Ectodermal cell (in vitro differentiated cells): ENCODE data around the gene SLC29A3.
"Not testable (repeated sequence)": the region's sequence is repeated elsewhere in the genome, so short reads cannot be mapped to it uniquely, and the experiment has no call there.

ENCODE experiments used
- H3K27ac ChIP-seq: 2 replicates; pipeline ENCODE4 v1.7.0; 2013; ENCODE audit warnings: mild to moderate bottlenecking, low read depth, low read length; ENCODE audit not compliant: insufficient read depth, poor library complexity, severe bottlenecking
- H3K27me3 ChIP-seq: 2 replicates; pipeline ENCODE4 v1.7.0; 2013; ENCODE audit warnings: mild to moderate bottlenecking, low read length; ENCODE audit not compliant: insufficient read depth, control insufficient read depth, poor library complexity, severe bottlenecking
- H3K36me3 ChIP-seq: one replicate; pipeline ENCODE4 v1.7.0; 2013; ENCODE audit warnings: low read length; ENCODE audit not compliant: control insufficient read depth, insufficient read depth
- H3K4me1 ChIP-seq: one replicate; pipeline ENCODE4 v1.7.0; 2013; ENCODE audit warnings: low read length; ENCODE audit not compliant: control insufficient read depth, insufficient read depth
- H3K4me3 ChIP-seq: 2 replicates; pipeline ENCODE4 v1.7.0; 2013; ENCODE audit warnings: low read depth, low read length, control low read depth; ENCODE audit not compliant: insufficient read depth
- H3K9me3 ChIP-seq: 2 replicates; pipeline ENCODE4 v1.7.0; 2013; ENCODE audit warnings: mild to moderate bottlenecking, low read length, moderate library complexity; ENCODE audit not compliant: control insufficient read depth
- WGBS, 2 experiments: methylation state at CpG; one replicate each; pipeline ENCODE4 v1.1.7; 2013; ENCODE audit warnings: missing lambda C conversion rate in 2 of 2; 5-methylcytosine and 5-hydroxymethylcytosine counted together

Gene SLC29A3

DNA sequence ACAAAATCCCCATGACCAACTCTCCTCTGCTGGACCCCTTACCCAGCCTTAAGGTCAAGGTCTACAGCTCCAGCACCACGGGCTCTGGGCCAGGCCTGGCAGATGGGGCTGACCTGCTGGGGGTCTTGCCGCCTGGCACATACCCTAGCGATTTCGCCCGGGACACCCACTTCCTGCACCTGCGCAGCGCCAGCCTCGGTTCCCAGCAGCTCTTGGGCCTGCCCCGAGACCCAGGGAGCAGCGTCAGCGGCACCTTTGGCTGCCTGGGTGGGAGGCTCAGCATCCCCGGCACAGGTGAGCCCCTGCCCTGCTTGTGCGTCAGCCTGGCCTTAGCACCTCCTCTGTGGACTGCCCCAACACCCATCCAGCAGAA is 27.5 kb upstream of the SLC29A3 start:
- WGBS, 2 experiments = 93 to 95% methylated on average over 13 of the region's 13 CpGs
- H3K9me3 ChIP-seq = no peaks in the 10 kb centered on the region
- no peak overlapping the region for H3K27ac ChIP-seq
- H3K4me1 ChIP-seq = no peaks in the 10 kb centered on the region
- no peak overlapping the region for H3K4me3 ChIP-seq
- H3K36me3 ChIP-seq = no peaks in the 10 kb centered on the region
- H3K27me3 ChIP-seq = no peaks in the 10 kb centered on the region

DNA sequence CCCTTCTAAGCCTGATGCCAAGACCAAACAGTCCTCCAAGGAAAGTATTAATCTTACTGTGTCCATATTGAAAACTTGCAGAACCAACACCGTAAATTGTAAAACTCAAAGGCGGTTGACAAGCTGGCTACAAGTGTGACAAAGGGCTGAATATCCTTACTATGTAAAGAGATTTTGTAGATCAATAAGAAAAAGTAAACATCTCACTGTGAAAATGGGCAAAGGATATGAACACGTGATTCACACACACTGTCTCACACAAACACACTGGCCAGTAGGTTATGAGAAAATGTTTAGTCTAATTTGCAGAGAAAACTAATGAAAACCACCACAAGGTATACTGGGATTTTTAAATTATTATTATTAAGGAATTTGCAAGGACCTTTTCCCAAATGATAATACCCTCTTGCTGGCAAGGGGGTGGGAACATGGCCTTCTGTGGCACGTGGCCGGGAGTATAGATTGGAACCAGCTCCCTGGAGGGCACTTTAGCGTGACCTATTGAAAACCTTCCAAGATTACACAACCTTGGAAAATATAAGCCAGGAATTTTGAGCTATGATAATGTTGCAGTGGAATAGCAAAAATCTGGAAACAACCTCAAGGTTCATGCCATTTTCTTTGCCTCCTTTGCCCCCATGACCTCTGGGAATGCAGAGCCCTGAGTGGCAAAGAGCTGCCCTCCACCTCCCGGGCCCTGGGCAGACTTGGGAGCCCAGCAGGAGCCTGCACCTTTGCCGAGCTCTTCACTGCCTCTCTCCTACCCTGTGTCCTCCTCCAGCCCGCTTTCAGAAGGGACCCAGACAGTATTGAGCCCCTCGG is 26.2 kb upstream of the SLC29A3 start:
- no peak overlapping the region for H3K4me3 ChIP-seq
- WGBS, 2 experiments = 93 to 94% methylated on average over 9 of the region's 10 CpGs
- H3K27me3 ChIP-seq = no peaks in the 10 kb centered on the region
- no peaks in the 10 kb centered on the region for H3K4me1 ChIP-seq
- H3K36me3 ChIP-seq = no peaks in the 10 kb centered on the region
- no peak overlapping the region for H3K27ac ChIP-seq
- H3K9me3 ChIP-seq = no peaks in the 10 kb centered on the region

DNA sequence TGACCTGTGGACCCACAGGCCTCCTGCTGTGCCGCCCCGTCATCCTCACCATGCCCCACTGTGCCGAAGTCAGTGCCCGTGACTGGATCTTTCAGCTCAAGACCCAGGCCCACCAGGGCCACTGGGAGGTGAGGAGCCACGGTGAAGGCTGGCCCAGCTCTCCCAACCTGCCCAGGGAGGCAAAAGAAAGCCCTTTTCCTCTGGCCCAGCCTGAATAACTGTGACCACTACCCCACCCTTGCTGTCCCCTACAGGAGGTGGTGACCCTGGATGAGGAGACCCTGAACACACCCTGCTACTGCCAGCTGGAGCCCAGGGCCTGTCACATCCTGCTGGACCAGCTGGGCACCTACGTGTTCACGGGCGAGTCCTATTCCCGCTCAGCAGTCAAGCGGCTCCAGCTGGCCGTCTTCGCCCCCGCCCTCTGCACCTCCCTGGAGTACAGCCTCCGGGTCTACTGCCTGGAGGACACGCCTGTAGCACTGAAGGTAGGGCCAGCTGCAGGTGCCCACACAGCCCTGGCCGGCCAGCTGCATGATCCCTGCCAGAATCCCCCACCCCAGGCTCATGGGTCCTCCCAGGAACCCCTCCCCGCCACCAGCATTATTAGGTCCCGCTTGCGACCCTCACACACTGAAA is 25.5 kb upstream of the SLC29A3 start:
- WGBS, 2 experiments = 95% methylated on average over 19 of the region's 19 CpGs
- no peaks in the 10 kb centered on the region for H3K4me1 ChIP-seq
- H3K9me3 ChIP-seq = no peaks in the 10 kb centered on the region
- no peaks in the 10 kb centered on the region for H3K36me3 ChIP-seq
- H3K27ac ChIP-seq = no peak overlapping the region
- H3K27me3 ChIP-seq = no peaks in the 10 kb centered on the region
- no peak overlapping the region for H3K4me3 ChIP-seq

DNA sequence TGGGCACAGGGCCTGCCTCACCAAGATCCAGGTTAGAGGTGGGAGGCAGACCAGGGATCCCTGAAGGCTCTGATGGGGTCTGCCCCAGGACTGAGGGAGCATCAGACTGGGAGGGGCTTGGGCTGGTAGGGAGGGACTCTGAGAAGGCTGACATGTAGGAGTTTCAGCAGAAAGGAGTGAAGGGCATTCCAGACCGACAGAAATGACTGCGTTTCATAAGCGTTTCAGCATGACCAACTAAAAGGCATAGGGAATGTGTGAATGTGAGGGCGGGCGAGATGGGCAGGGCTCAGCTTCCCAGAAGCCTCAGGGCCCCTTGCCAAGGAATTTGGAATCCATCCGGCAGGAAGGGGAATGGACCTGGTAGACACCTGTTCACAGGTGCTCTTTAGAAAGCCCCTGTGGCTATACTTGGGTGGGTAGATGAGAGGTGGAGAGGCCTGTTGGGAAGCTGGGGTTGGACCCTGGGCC is 24.9 kb upstream of the SLC29A3 start:
- H3K9me3 ChIP-seq = no peaks in the 10 kb centered on the region
- H3K4me3 ChIP-seq = no peak overlapping the region
- 92 to 96% methylated on average over 6 of the region's 6 CpGs for WGBS, 2 experiments
- no peaks in the 10 kb centered on the region for H3K36me3 ChIP-seq
- H3K27ac ChIP-seq = no peak overlapping the region
- H3K4me1 ChIP-seq = no peaks in the 10 kb centered on the region
- no peaks in the 10 kb centered on the region for H3K27me3 ChIP-seq

DNA sequence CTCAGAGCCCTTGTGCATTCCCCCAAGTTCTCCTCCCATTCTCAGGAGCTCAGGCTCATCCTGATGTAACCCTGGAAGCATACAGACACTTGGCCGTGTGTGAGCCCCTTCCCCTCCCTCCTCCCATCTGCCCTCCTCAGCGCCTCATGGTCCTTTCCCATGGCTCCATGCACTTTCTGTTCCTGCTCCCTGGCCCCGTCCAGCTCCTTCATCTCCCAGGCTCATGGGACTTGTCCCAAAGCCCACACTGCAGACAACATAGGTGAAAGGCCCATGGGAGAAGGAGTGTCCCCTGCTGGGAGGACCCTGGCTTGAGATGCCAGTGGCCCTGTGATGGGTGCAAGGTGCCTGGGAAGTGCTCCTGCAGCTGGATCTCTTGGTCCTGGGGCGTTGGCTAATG is 24.2 kb upstream of the SLC29A3 start:
- WGBS, 2 experiments = 89% methylated on average over 4 of the region's 4 CpGs
- Histone ChIP-seq H3K9me3 (no peaks in the 10 kb centered on the region), H3K4me1 (no peaks in the 10 kb centered on the region), H3K27me3 (no peaks in the 10 kb centered on the region), H3K4me3 (no peak overlapping the region), H3K36me3 (no peaks in the 10 kb centered on the region), H3K27ac (no peak overlapping the region)

DNA sequence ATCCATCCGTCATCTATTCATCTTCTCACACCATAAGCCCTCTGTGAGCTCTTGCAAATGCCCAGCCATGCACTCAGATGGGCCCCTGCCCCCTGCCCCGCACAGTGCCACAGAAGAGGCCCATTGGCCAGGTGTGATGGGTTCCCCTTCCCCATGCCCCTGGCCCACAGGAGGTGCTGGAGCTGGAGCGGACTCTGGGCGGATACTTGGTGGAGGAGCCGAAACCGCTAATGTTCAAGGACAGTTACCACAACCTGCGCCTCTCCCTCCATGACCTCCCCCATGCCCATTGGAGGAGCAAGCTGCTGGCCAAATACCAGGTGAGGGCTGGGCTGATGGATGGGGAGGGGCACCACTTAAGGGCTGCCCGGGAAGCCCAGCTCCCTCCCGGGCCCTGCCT is 23.4 kb upstream of the SLC29A3 start:
- H3K27ac ChIP-seq = no peak overlapping the region
- no peak overlapping the region for H3K4me3 ChIP-seq
- no peaks in the 10 kb centered on the region for H3K36me3 ChIP-seq
- H3K27me3 ChIP-seq = no peaks in the 10 kb centered on the region
- WGBS, 2 experiments = 88 to 94% methylated on average over 9 of the region's 9 CpGs
- no peaks in the 10 kb centered on the region for H3K9me3 ChIP-seq
- H3K4me1 ChIP-seq = no peaks in the 10 kb centered on the region

DNA sequence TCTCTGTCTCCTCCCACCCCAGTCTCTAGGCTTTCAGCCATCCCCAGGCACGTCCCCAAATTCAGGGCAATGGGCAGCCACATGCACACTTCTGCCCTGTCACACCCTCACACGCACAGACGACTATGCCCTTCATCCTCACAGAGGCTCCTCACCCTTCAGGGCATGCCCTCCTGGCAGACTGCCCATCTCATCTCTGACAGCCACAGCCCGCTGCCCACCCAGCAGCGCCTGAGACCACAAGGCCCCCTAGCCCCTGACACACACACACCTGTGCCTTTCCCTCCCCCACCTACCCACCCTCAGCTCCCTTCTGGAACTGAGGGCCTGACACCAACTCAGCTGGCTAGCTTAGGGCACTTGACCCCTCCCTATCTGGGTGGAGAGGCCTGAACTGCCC is 23.0 kb upstream of the SLC29A3 start:
- Histone ChIP-seq H3K27me3 (no peaks in the 10 kb centered on the region), H3K4me1 (no peaks in the 10 kb centered on the region), H3K4me3 (no peak overlapping the region), H3K27ac (no peak overlapping the region), H3K9me3 (no peaks in the 10 kb centered on the region), H3K36me3 (no peaks in the 10 kb centered on the region)
- 69 to 73% methylated on average over 5 of the region's 5 CpGs for WGBS, 2 experiments

DNA sequence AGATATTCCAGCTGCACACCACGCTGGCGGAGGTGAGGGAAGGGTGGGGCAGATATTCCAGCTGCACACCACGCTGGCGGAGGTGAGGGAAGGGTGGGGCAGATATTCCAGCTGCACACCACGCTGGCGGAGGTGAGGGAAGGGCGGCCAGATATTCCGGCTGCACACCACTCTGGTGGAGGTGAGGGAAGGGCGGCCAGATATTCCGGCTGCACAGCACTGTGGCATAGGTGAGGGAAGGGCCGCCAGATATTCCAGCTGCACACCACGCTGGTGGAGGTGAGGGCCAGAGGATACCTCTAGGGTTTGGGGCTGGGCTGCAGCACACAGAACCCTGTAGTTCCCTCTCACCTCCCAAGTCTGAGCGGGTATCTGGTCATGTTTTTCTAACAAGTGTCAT is 22.2 kb upstream of the SLC29A3 start:
- H3K4me1 ChIP-seq, H3K9me3 ChIP-seq, H3K4me3 ChIP-seq, H3K27ac ChIP-seq, H3K27me3 ChIP-seq, H3K36me3 ChIP-seq: not testable (repeated sequence)
- WGBS, 2 experiments = 95% methylated on average over 13 of the region's 13 CpGs

DNA sequence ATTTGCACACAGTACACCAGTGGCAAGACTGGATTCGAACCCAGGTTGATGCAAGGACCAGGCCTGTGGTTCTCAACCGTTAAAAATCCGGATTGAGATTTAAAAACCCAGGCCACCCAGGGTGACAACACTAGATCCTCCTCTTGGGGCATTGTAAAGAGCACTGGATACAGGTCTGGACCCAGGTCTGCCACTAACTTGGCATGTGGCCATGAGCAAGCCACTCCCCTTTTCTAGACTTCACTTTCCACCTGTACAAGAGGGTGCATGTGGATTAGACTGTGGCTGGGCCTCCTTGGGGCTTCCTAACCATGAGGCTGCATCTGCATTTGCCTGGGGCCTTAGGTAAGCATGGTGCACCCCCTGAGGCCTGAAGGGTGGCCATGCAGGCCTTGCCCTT is 21.7 kb upstream of the SLC29A3 start:
- no peaks in the 10 kb centered on the region for H3K4me1 ChIP-seq
- H3K36me3 ChIP-seq = no peaks in the 10 kb centered on the region
- no peak overlapping the region for H3K4me3 ChIP-seq
- 94 to 95% methylated on average over 3 of the region's 3 CpGs for WGBS, 2 experiments
- no peaks in the 10 kb centered on the region for H3K9me3 ChIP-seq
- no peak overlapping the region for H3K27ac ChIP-seq
- H3K27me3 ChIP-seq = no peaks in the 10 kb centered on the region

DNA sequence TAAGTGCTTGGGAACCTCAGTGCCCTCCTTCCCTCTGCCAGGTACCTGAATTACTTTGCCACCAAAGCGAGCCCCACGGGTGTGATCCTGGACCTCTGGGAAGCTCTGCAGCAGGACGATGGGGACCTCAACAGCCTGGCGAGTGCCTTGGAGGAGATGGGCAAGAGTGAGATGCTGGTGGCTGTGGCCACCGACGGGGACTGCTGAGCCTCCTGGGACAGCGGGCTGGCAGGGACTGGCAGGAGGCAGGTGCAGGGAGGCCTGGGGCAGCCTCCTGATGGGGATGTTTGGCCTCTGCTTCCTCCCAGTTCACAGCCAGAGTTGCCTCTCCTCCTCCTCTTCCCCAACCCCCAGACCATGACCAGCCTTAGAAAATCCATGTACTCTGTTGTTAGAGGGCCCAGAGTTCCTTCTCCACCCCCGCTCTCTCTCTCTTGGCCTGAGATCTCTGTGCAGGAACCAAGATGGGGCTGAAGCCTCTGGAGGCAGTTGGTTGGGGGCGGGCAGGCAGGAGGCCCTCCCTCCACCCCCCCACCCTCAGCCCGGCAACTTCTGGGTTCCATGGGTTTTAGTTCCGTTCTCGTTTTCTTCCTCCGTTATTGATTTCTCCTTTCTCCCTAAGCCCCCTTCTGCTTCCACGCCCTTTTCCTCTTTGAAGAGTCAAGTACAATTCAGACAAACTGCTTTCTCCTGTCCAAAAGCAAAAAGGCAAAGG is 19.8 kb upstream of the SLC29A3 start:
- no peak overlapping the region for H3K27ac ChIP-seq
- H3K9me3 ChIP-seq = no peaks in the 10 kb centered on the region
- no peaks in the 10 kb centered on the region for H3K4me1 ChIP-seq
- 94% methylated on average over 14 of the region's 14 CpGs for WGBS, 2 experiments
- H3K36me3 ChIP-seq = no peaks in the 10 kb centered on the region
- no peak overlapping the region for H3K4me3 ChIP-seq
- no peaks in the 10 kb centered on the region for H3K27me3 ChIP-seq
